Measurements from ENCODE around the gene CPT1A.
A peak's percentile ranks its signal among the peaks of the same experiment; 100 is the strongest.

CPT1A gene

GRCh38 chr11:68751331-68751856 is 90.3 kb downstream of the CPT1A start, which contains the start of gene TESMIN:
Gene TESMIN (minus strand): TSS chr11:68751520. CDS start chr11:68750660, 860 bp downstream.
- peak within 1 kb of the TSS; percentile 82 for H3K27ac ChIP-seq
- no peak for TF ChIP-seq CTCF (conservative IDR thresholded peaks at IDR 0.05)

DNA sequence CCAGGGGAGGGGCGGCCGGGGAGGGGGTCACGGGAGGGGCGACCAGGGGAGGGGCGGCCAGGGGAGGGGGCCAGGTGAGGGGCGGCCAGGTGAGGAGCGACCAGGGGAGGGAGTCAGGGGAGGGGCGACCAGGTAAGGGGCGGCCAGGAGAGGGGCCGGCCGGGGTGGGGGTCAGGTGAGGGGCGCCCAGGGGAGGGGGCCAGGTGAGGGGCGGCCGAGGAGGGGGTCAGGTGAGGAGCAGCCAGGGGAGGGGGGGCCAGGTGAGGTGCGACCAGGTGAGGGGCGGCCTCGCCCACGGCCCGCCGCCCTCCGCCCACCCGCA is 90.8 kb downstream of the CPT1A start:
- H3K27ac ChIP-seq, result peak overlapping the region; percentile 82
- TF ChIP-seq CTCF (conservative IDR thresholded peaks at IDR 0.05), result no peak

DNA sequence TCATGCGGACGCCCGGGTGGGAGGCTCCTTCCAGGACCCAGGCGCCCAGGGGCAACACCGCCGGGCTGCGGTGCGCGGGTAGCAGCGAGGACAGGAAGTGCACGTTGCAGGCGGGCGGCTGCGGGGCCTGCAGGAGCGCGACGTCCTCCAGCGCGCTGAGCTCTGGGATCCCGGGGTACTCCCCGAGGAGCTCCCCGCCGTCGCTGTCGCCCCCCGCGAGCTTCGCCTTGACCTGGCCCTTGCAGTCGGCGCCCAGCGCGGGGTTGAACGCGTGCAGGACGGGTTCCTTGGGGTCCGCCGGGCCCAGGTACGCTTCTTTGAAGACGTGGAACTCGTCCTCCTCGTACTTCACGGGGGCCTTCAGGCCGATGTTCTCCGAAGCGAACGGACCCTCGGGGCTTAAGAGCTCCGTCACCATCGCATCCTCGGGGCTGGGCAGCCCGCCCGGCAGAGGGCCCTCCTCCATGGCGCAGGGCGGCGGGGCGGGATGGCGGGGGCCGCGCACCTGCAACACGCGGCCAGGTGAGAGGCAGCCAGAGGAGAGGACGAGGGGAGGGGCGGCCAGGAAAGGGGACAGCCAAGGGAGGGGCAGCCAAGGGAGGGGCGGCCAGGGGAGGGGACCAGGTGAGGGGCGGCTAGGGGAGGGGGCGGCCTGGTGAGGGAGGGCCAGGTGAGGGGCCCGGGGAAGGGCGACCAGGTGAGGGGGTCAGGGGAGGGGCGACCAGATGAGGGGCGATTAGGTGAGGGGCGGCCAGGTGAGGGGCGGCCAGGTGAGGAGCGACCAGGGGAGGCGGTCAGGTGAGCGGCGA is 91.3 kb downstream of the CPT1A start:
- TF ChIP-seq CTCF (conservative IDR thresholded peaks at IDR 0.05), result no peak
- peak overlapping the region; percentile 82 for H3K27ac ChIP-seq

- H3K27ac ChIP-seq, result peak overlapping the region; percentile 82
- no peak for TF ChIP-seq CTCF (conservative IDR thresholded peaks at IDR 0.05)
These were observed 92.2 kb downstream of the CPT1A start for GRCh38 chr11:68749229-68750123.

DNA sequence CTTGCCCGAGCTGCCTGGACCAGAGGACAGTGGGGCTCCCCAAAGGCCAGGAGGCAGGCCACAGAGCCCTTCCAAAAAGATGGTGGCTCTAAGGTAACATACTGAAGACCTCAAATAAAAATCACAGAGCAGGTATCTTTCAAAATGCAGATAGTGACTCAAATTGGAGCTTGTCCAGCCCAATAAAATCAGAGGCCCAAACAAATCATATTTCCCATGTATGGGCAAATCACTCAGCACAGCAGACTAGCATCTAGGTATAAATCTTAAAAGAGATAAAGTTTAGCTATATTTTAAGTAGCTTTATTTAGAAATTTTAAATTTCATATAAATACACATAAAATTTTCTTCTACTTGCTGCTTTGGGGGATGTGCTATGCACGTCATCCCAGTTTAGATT is 93.7 kb downstream of the CPT1A start:
- H3K27ac ChIP-seq, result peak overlapping the region; percentile 82
- TF ChIP-seq CTCF (conservative IDR thresholded peaks at IDR 0.05), result no peak

- H3K27ac ChIP-seq, result peak overlapping the region; percentile 17
- TF ChIP-seq CTCF (conservative IDR thresholded peaks at IDR 0.05), result no peak
These were observed 98.2 kb downstream of the CPT1A start for GRCh38 chr11:68743539-68743938.

- H3K27ac ChIP-seq, result no peak overlapping the region
- no peak for TF ChIP-seq CTCF (conservative IDR thresholded peaks at IDR 0.05)
These were observed 100.3 kb downstream of the CPT1A start for GRCh38 chr11:68741463-68741862.
